GM12878 (cell line): ENCODE data around the gene SPPL2B. TPM values are rescaled to one million over a fixed set of nuclear protein-coding genes. Genes with fewer than 3 reads are reported as not detected.
A peak's percentile ranks its signal among the peaks of the same experiment; 100 is the strongest.

Experiments
- ATAC-seq: fragments of 200-7000 bp; cut with Tn5 transposase; 3 replicates; pipeline ENCODE4 v1.9.1; 2020; ENCODE audit warnings: mild to moderate bottlenecking, moderate library complexity
- BruUV-seq: library from RNA; stranded (reverse); fragments of 400-500 nt; replicated peaks from 2 replicates; lab custom pipeline; 2021; lab: Mats Ljungman, UMichigan
- CTCF ChIA-PET: fragments of 300-600 bp; sonication (Branson Sonifier 250); formaldehyde crosslinking; extraction: SDS; loops from one replicate; lab custom pipeline; 2021; ENCODE audit warnings: inconsistent platforms; lab: Yijun Ruan, JAX
- POLR2A ChIA-PET: fragments of 350-600 bp; formaldehyde crosslinking; extraction: SDS; loops from one replicate; lab custom pipeline; 2021; ENCODE audit warnings: inconsistent platforms; lab: Charles Lee
- RAD21 ChIA-PET: fragments of 300-600 bp; sonication (Branson Sonifier 250); formaldehyde crosslinking; loops from one replicate; lab custom pipeline; 2023; ENCODE audit warnings: antibody characterized with exemption; ENCODE audit not compliant: unreplicated experiment; lab: Charles Lee
- SMC1A ChIA-PET: fragments of 300-600 bp; sonication (Branson Sonifier 250); formaldehyde crosslinking; loops from one replicate; lab custom pipeline; 2023; ENCODE audit not compliant: unreplicated experiment, uncharacterized antibody; lab: Charles Lee
- DNase-seq: peaks from one replicate; pipeline ENCODE4 v3.0.0-alpha.2; 2011; ENCODE audit warnings: low read depth, low spot score
- FAIRE-seq: peaks from 3 replicates; lab custom pipeline; 2011; peaks lifted over from hg19 to GRCh38; lab: Jason Lieb, UNC
- H2AFZ ChIP-seq: 2 replicates; pipeline ENCODE4 v1.6.0; 2011; ENCODE audit warnings: low read depth, low read length, control low read depth; ENCODE audit not compliant: control insufficient read depth
- H3K27ac ChIP-seq: 2 replicates; pipeline ENCODE4 v1.5.1; 2011; ENCODE audit warnings: control low read depth; ENCODE audit not compliant: control insufficient read depth, insufficient read depth
- H3K27me3 ChIP-seq, 2 experiments: replicated peaks in 1 of 2; 2 replicates each; pipeline versions ENCODE4 v1.6.0 to v1.6.1; 2011; ENCODE audit warnings: low read length in 1 of 2; ENCODE audit not compliant: control insufficient read depth in 2 of 2, insufficient read depth in 2 of 2
- H3K36me3 ChIP-seq, 2 experiments: 2 replicates each; pipeline ENCODE4 v1.5.1; 2011; ENCODE audit warnings: low read length in 1 of 2; ENCODE audit not compliant: control insufficient read depth in 2 of 2, insufficient read depth in 2 of 2
- H3K4me1 ChIP-seq: 2 replicates; pipeline ENCODE4 v1.6.1; 2011; ENCODE audit warnings: mild to moderate bottlenecking, low read length, moderate library complexity, mixed read lengths; ENCODE audit not compliant: control insufficient read depth, insufficient read depth
- H3K4me2 ChIP-seq: 2 replicates; pipeline ENCODE4 v1.6.0; 2011; ENCODE audit warnings: control low read depth; ENCODE audit not compliant: control insufficient read depth, insufficient read depth
- H3K4me3 ChIP-seq: fragments of 200-600 bp; sonication (generic); 2 replicates; pipeline ENCODE4 v1.5.1; 2016
- H3K79me2 ChIP-seq: 2 replicates; pipeline ENCODE4 v1.6.0; 2011; ENCODE audit warnings: low read length; ENCODE audit not compliant: control insufficient read depth, insufficient read depth
- H3K9ac ChIP-seq: 2 replicates; pipeline ENCODE4 v1.8.0; 2011; ENCODE audit warnings: low read length, control low read depth, mixed read lengths; ENCODE audit not compliant: control insufficient read depth, insufficient read depth
- H3K9me3 ChIP-seq: replicated peaks from 3 replicates; pipeline ENCODE4 v1.5.1; 2011; ENCODE audit warnings: mild to moderate bottlenecking, low read length; ENCODE audit not compliant: control insufficient read depth, insufficient read depth
- H4K20me1 ChIP-seq: 2 replicates; pipeline ENCODE4 v1.6.0; 2011; ENCODE audit not compliant: control insufficient read depth, insufficient read depth
- BHLHE40 ChIP-seq, 2 experiments: fragments of 450-650 bp in 1 of 2; IDR thresholded peaks; 2 replicates each; pipeline ENCODE4 v1.6.1; 2011 to 2017; ENCODE audit warnings: low read depth in 2 of 2, borderline replicate concordance in 1 of 2, improper control_type of control experiment in 1 of 2, low read length in 1 of 2, mild to moderate bottlenecking in 1 of 2
- CTCF ChIP-seq, 3 experiments: IDR thresholded peaks in 2 of 3; conservative IDR thresholded peaks in 1 of 3; 2 replicates each; pipeline ENCODE4 v1.5.1; 2011; ENCODE audit warnings: low read depth in 3 of 3, low read length in 3 of 3, mild to moderate bottlenecking in 3 of 3, control low read depth in 2 of 3, moderate library complexity in 2 of 3, inconsistent platforms in 1 of 3, mixed read lengths in 1 of 3; ENCODE audit not compliant: control insufficient read depth in 2 of 3, insufficient read depth in 1 of 3; ENCODE audit errors: extremely low read depth in 1 of 3
- GATAD2B ChIP-seq: fragments of 450-650 bp; conservative IDR thresholded peaks from 2 replicates; pipeline ENCODE4 v1.6.1; 2017; ENCODE audit warnings: low read depth, mild to moderate bottlenecking, moderate library complexity
- IKZF1 ChIP-seq: fragments of 450-650 bp; conservative IDR thresholded peaks from 2 replicates; pipeline ENCODE4 v1.6.1; 2017; ENCODE audit warnings: antibody characterized with exemption, mild to moderate bottlenecking
- MLLT1 ChIP-seq: fragments of 450-650 bp; IDR thresholded peaks from 2 replicates; pipeline ENCODE4 v1.6.1; 2016; ENCODE audit warnings: mild to moderate bottlenecking
- MXI1 ChIP-seq: fragments of 150-350 bp; IDR thresholded peaks from 2 replicates; pipeline ENCODE4 v1.6.1; 2011; ENCODE audit warnings: low read depth, mild to moderate bottlenecking, inconsistent platforms, low read length, improper control_type of control experiment
- MYB ChIP-seq: fragments of 150-350 bp; IDR thresholded peaks from 2 replicates; pipeline ENCODE4 v1.6.1; 2014; ENCODE audit warnings: mild to moderate bottlenecking, low read depth, low read length, borderline replicate concordance
- RFX5 ChIP-seq: IDR thresholded peaks from 2 replicates; pipeline ENCODE4 v1.6.1; 2011; ENCODE audit warnings: low read depth, low read length, improper control_type of control experiment
- RUNX3 ChIP-seq: IDR thresholded peaks from 2 replicates; pipeline ENCODE4 v1.6.1; 2012; ENCODE audit warnings: low read length, inconsistent platforms
- SP1 ChIP-seq: IDR thresholded peaks from one replicate; pipeline ENCODE4 v1.6.1; 2011; ENCODE audit warnings: low read depth, low read length
- SUZ12 ChIP-seq: fragments of 200-600 bp; sonication (generic); IDR thresholded peaks from one replicate; pipeline ENCODE4 v1.6.1; 2018; ENCODE audit warnings: antibody characterized with exemption, mild to moderate bottlenecking; ENCODE audit not compliant: unreplicated experiment
- YBX1 ChIP-seq: fragments of 450-650 bp; IDR thresholded peaks from 2 replicates; pipeline ENCODE4 v1.6.1; 2016; ENCODE audit warnings: antibody characterized with exemption
- YY1 ChIP-seq: IDR thresholded peaks from 2 replicates; pipeline ENCODE4 v1.6.1; 2011; ENCODE audit warnings: low read depth, mild to moderate bottlenecking, low read length
- ZNF384 ChIP-seq: IDR thresholded peaks from 2 replicates; pipeline ENCODE4 v1.6.1; 2012; ENCODE audit warnings: low read depth, mild to moderate bottlenecking, low read length, improper control_type of control experiment, borderline replicate concordance
- ZNF592 ChIP-seq: fragments of 450-650 bp; IDR thresholded peaks from 2 replicates; pipeline ENCODE4 v1.6.1; 2017; ENCODE audit warnings: mild to moderate bottlenecking, moderate library complexity
- WGBS: methylation state at CpG from one replicate; pipeline ENCODE4 v1.1.6; 2016; ENCODE audit warnings: low lambda C conversion rate; ENCODE audit not compliant: insufficient replicate concordance, insufficient coverage; ENCODE audit errors: missing lambda C conversion rate; 5-methylcytosine and 5-hydroxymethylcytosine counted together
- in situ Hi-C: fragments of 300-500 bp; cut with MboI; formaldehyde crosslinking; loops from 9 replicates; pipeline ENCODE4 v1.14.3; 2018; ENCODE audit warnings: mixed read lengths
- intact Hi-C: fragments of 100-400 bp; cut with micrococcal nuclease; formaldehyde crosslinking; loops from one replicate; pipeline ENCODE4 v1.14.2; 2022; ENCODE audit not compliant: unreplicated experiment
- polyA plus RNA-seq, 11 experiments: library from polyadenylated mRNA; depleted of rRNA in 4 of 11; unstranded in 6 of 11; stranded (reverse) in 5 of 11; fragments of >200 nt; fragmentation: Nextera tagmentation in 4 of 11; fragmentation: Illumina TruSeq in 1 of 11; extraction: Ambion mirVana in 4 of 11; extraction: Trizol in 1 of 11; gene quantifications; 1 replicate in 1 of 11; 2 replicates in 10 of 11; pipeline versions ENCODE4 v1.2.1 to v1.2.3, GENCODE V29; 2011 to 2016; ENCODE audit warnings: inconsistent platforms in 2 of 11, missing spikeins in 2 of 11, low read depth in 1 of 11
- total RNA-seq, 4 experiments: library from RNA; depleted of rRNA in 3 of 4; stranded (reverse); fragments of >200 nt in 3 of 4; fragmentation: Illumina TruSeq in 1 of 4; extraction: Trizol in 1 of 4; gene quantifications; 2 replicates each; pipeline versions ENCODE4 v1.2.1 to v1.2.3, GENCODE V29; 2013 to 2021

The SPPL2B gene
- total and polyA plus RNA-seq, 10 of the 15 experiments (the other 5 are each of a cell fraction or from before 2014, with no cell fraction given) = 0.29 to 56.5 (median 18.3) TPM

GRCh38 chr19:2289714-2290435 is 38.6 kb upstream of the SPPL2B start:
- RAD21 ChIA-PET = interaction anchor here (0.6 to 1.7 kb wide), 9 partner anchors 27 to 121 kb away, joined by 3 to 10 read pairs (median 4); partner anchors contain the start of genes LSM7 and SPPL2B
- WGBS = 1% methylated on average over 52 of the region's 74 CpGs
- peak; percentile 95 for FAIRE-seq
- TF ChIP-seq ZNF592 (0 out of 2 replicates have a peak, but pooled peaks have one; percentile 12), MLLT1 (peak; percentile 61), RUNX3 (peak; percentile 92), BHLHE40 (IDR thresholded peaks at IDR 0.05; ENCODE audit: borderline replicate concordance in 1 of 2, low read depth in 2 of 2, low read length in 1 of 2) (peak; percentile 64 to 78; a peak in 3 of 4 replicates), YY1 (peak; percentile 35; the same call in 1 of the 2 replicates), GATAD2B (peak; percentile 93), IKZF1 (peak; percentile 58), SP1 (peak; percentile 40), YBX1 (no peak), CTCF (IDR thresholded peaks at IDR 0.05 in 2 of 3, conservative IDR thresholded peaks at IDR 0.05 in 1 of 3; ENCODE audit: control insufficient read depth in 2 of 3, extremely low read depth in 1 of 3, insufficient read depth in 1 of 3, low read depth in 3 of 3, low read length in 3 of 3) (no peak), MXI1 (peak; percentile 18; the same call in 1 of the 2 replicates), ZNF384 (peak; percentile 11; the same call in 1 of the 2 replicates), MYB (no peak), SUZ12 (no peak), RFX5 (no peak)

More at GRCh38 chr19:2289714-2290435, 38.6 kb upstream of the SPPL2B start:
- Histone ChIP-seq H3K4me1 (peaks cover 30% of the 10 kb centered on the region), H3K4me3 (peak overlapping the region; percentile 65), H3K27me3 (no peaks in the 10 kb centered on the region), H3K36me3 (no peaks in the 10 kb centered on the region), H3K79me2 (no peaks in the 10 kb centered on the region; the same call in 1 of the 2 replicates), H3K9ac (peak overlapping the region; percentile 65), H4K20me1 (no peaks in the 10 kb centered on the region), H3K9me3 (no peaks in the 10 kb centered on the region), H2AFZ (peak overlapping the region; percentile 72), H3K27ac (peak overlapping the region; percentile 74), H3K4me2 (peak overlapping the region; percentile 98)
- ChIA-PET CTCF (interaction anchor here (0.6 to 2.5 kb wide), 6 partner anchors 16 to 102 kb away, joined by 3 to 13 read pairs (median 4); no protein-coding TSS in a partner anchor), SMC1A (interaction anchor here (1.1 to 2.9 kb wide), 4 partner anchors 13 to 103 kb away, joined by 3 to 11 read pairs (median 8); no protein-coding TSS in a partner anchor), POLR2A (interaction anchor here (0.5 to 1.5 kb wide), 6 partner anchors 18 to 198 kb away, joined by 3 to 8 read pairs (median 5); partner anchors contain the start of genes LSM7 and SPPL2B)
- peak; percentile 72 for ATAC-seq
- in situ Hi-C loops = no loop called here
- TSS peak; percentile 55 for BruUV-seq
- peak; percentile 48 for DNase-seq
- intact Hi-C loops = loop anchor here (1.0 kb wide), 1 partner anchor 38 kb away; the partner anchor contains the start of genes LSM7 and SPPL2B
